PC-9 (cell line): Measurements from ENCODE around the gene SNX19.

ENCODE experiments used
- CTCF ChIP-seq: fragments of 200-600 bp; sonication (generic); conservative IDR thresholded peaks from 2 replicates; pipeline ENCODE4 v1.6.1; 2017; ENCODE audit warnings: mixed run types, antibody characterized with exemption, mild to moderate bottlenecking, moderate library complexity
- EZH2 ChIP-seq: fragments of 200-600 bp; sonication (generic); IDR thresholded peaks from 2 replicates; pipeline ENCODE4 v1.8.0; 2017; ENCODE audit warnings: antibody characterized with exemption, low read depth

DNA sequence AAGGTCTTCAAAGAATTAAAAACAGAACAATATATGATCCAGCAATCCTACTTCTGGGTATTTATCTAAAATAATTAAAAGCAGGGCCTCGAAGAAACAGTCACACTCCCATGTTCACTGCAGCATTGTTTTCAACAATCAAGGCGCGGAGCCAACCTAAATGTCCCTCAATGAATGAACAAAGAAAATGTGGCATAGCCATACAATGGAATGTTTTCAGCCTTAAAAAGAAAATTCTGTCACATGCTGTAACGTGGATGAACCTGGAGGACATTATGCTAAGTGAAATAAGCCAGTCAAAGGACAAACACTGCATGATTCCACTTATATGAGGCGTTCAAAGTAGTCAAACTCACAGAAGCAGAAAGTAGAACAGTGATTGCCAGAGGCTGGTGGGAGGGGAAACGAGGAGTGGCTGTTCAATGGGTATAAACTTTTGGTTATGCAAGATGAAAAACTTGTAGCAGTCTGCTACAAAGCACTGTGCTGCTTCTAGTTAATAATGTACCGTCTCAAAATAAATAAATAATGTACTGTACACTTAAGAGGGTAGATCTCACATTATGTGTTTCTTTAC is 41.2 kb downstream of the SNX19 start:
- no peak for TF ChIP-seq CTCF
- TF ChIP-seq EZH2 = no peak
